Activated CD4-positive, alpha-beta memory T cell treated with anti-CD3 and anti-CD28 coated beads for 36 hours (primary cell): Measurements from ENCODE around the gene PHACTR1. TPM values are rescaled to one million over a fixed set of nuclear protein-coding genes. Genes with fewer than 3 reads are reported as not detected.

Source experiments
- CTCF ChIA-PET: fragments of 350-600 bp; sonication (Branson Sonifier 250); formaldehyde crosslinking; loops from one replicate; lab custom pipeline; 2021; ENCODE audit warnings: antibody characterized with exemption, inconsistent platforms; lab: Charles Lee
- POLR2A ChIA-PET: fragments of 350-600 bp; sonication (Branson Sonifier 250); formaldehyde crosslinking; loops from one replicate; lab custom pipeline; 2021; ENCODE audit warnings: antibody characterized with exemption; lab: Charles Lee
- DNase-seq: peaks from one replicate; pipeline ENCODE4 v3.0.0-alpha.2; 2020
- H3K27ac Mint-ChIP-seq: one replicate; pipeline ENCODE4 v1.8.0; 2021; ENCODE audit warnings: mixed read lengths
- H3K27me3 Mint-ChIP-seq: one replicate; pipeline ENCODE4 v1.8.0; 2021; ENCODE audit warnings: mixed read lengths
- H3K36me3 Mint-ChIP-seq: one replicate; pipeline ENCODE4 v1.8.0; 2021; ENCODE audit warnings: mixed read lengths
- H3K4me1 Mint-ChIP-seq: one replicate; pipeline ENCODE4 v1.8.0; 2021; ENCODE audit warnings: low read depth, mixed read lengths
- H3K4me3 Mint-ChIP-seq: one replicate; pipeline ENCODE4 v1.8.0; 2021; ENCODE audit warnings: mild to moderate bottlenecking, mixed read lengths
- H3K9me3 Mint-ChIP-seq: one replicate; pipeline ENCODE4 v1.8.0; 2021; ENCODE audit warnings: mixed read lengths
- intact Hi-C: fragments of 100-400 bp; cut with micrococcal nuclease; formaldehyde crosslinking; loops from one replicate; pipeline ENCODE4 v1.15.1; 2023
- total RNA-seq, 2 experiments: library from RNA; stranded (reverse); gene quantifications; one replicate each; pipeline ENCODE4 v1.2.3, GENCODE V29; 2021

Gene PHACTR1
- total RNA-seq, 2 experiments from 2014 or later: not detected

- H3K27ac Mint-ChIP-seq: no peak overlapping the region
- no peaks in the 10 kb centered on the region for H3K9me3 Mint-ChIP-seq
- ChIA-PET CTCF (no interaction called here), POLR2A (no interaction called here)
- peaks cover 23% of the 10 kb centered on the region for H3K27me3 Mint-ChIP-seq
- peaks cover 12% of the 10 kb centered on the region for H3K4me1 Mint-ChIP-seq
- no peaks in the 10 kb centered on the region for H3K36me3 Mint-ChIP-seq
- intact Hi-C loops: no loop called here
- no peak for DNase-seq
- no peak overlapping the region for H3K4me3 Mint-ChIP-seq
Observed at GRCh38 chr6:12952318-12952717, 235.8 kb downstream of the PHACTR1 start.

DNA sequence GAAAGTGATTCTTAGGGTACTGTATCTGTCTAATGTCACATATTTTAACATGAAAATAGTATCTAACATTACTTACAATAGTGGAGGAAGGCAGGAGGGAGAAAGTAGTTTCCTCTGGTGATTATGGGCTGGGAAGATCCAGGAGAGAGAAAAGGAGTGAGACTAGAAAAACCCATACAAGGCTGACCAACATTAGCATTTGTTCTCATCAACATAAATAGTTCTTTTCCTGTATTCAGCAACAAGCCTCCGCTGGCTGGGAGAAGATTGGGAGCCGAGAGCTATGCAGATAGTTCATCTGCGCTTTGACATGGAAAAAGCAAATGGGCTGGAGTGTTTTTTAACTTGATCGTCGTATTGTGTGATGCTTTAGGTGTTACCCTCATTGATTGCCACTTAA, 239.4 kb downstream of the PHACTR1 start:
- H3K4me3 Mint-ChIP-seq: no peak overlapping the region
- no peaks in the 10 kb centered on the region for H3K9me3 Mint-ChIP-seq
- peaks cover 38% of the 10 kb centered on the region for H3K27me3 Mint-ChIP-seq
- ChIA-PET CTCF (no interaction called here), POLR2A (no interaction called here)
- intact Hi-C loops: no loop called here
- DNase-seq: no peak
- H3K27ac Mint-ChIP-seq: no peak overlapping the region
- peaks cover 23% of the 10 kb centered on the region for H3K4me1 Mint-ChIP-seq
- no peaks in the 10 kb centered on the region for H3K36me3 Mint-ChIP-seq

DNA sequence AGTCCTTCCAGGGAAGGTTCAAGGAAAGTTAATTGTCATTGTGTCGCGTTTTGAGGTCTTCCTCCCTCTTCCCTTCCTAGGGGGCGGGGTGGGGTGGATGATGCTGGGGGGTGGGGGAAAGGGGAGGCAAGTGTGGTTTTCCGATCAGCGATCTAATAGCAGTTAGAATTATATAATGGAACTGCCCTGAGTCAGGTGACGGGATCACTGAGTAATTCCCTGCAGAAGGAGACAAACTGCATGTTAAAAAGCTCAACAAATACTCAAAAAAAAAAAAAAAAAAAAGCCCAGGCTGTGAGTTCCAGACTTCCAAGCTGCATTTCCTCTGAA, 240.4 kb downstream of the PHACTR1 start:
- POLR2A ChIA-PET: no interaction called here
- CTCF ChIA-PET: no interaction called here
- Mint-ChIP-seq H3K4me1 (peaks cover 23% of the 10 kb centered on the region), H3K9me3 (no peaks in the 10 kb centered on the region), H3K36me3 (no peaks in the 10 kb centered on the region), H3K27ac (no peak overlapping the region), H3K4me3 (peak overlapping the region; percentile 73), H3K27me3 (peaks cover 38% of the 10 kb centered on the region)
- intact Hi-C loops: no loop called here
- DNase-seq: no peak

DNA sequence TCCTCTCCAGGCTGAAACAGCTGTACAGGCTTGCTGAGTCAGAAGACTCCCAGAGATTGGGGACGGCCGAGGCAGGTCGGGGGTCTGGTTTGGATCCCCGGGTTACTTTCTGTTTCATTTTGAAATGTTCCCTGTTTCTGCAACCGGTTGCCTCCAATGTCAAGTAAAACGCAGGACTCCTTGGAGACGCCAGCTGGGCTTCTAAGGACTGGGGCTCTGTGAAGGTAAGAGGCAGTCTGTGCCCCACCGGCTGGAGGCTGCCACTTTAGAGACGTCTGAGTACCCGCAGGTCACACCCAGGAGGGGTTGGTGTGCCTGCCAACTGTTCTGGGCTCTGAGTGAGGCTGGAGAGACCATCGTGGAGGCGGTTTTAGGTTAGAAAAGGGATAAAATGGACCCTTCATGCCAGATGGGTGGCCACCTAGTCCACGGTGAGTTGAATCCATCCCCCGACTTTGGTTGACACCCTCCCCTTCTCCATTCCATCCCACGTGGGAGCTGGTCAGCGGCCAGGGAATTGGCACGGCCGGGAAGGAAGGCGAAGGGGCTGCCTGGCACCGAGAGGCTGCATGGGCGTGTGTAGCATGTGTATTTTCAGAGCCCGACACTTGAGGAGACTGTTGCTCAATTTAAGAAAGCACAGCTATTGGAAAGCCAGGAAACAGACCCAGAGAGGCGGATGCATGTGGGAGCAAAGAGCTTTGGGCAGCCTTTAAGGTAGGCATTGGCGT, 240.9 kb downstream of the PHACTR1 start:
- peaks cover 23% of the 10 kb centered on the region for H3K4me1 Mint-ChIP-seq

GRCh38 chr6:12958052-12958706, 241.6 kb downstream of the PHACTR1 start:
- ChIA-PET POLR2A (no interaction called here), CTCF (interaction anchor here (0.6 kb wide), 1 partner anchor 46 kb away, joined by 4 read pairs; no protein-coding TSS in a partner anchor)
- no peaks in the 10 kb centered on the region for H3K9me3 Mint-ChIP-seq
- no peak overlapping the region for H3K27ac Mint-ChIP-seq
- intact Hi-C loops: no loop called here
- no peak overlapping the region for H3K4me3 Mint-ChIP-seq
- no peaks in the 10 kb centered on the region for H3K36me3 Mint-ChIP-seq
- peaks cover 35% of the 10 kb centered on the region for H3K27me3 Mint-ChIP-seq
- peaks cover 28% of the 10 kb centered on the region for H3K4me1 Mint-ChIP-seq
- DNase-seq: no peak

More for the DNA sequence above, 240.9 kb downstream of the PHACTR1 start:
- Mint-ChIP-seq H3K4me3 (peak overlapping the region; percentile 73), H3K27ac (no peak overlapping the region), H3K9me3 (no peaks in the 10 kb centered on the region), H3K36me3 (no peaks in the 10 kb centered on the region), H3K27me3 (peaks cover 35% of the 10 kb centered on the region)
- POLR2A ChIA-PET: no interaction called here
- CTCF ChIA-PET: interaction anchor here (0.6 kb wide), 1 partner anchor 46 kb away, joined by 4 read pairs; no protein-coding TSS in a partner anchor
- intact Hi-C loops: no loop called here
- peak; percentile 20 for DNase-seq

DNA sequence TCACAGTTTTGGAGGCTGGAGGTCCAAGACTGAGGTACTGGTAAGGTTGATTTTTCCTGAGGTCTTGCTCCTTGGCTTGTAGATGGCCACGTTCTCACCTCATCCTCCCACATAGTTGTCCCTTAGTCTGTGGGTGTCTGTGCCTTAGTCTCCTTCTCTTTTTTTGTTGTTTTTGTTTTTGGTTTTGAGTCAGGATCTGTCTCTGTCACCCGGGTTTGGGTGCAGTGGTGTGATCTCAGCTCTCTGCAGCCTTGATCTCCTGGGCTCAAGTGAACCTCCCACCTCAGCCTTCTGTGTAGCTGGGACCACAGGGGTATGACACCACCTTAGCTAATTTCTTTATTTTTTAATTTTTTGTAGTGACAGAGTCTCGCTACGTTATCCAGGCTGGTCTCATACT, 245.2 kb downstream of the PHACTR1 start:
- Mint-ChIP-seq H3K27me3 (peaks cover 34% of the 10 kb centered on the region), H3K4me1 (peaks cover 22% of the 10 kb centered on the region), H3K9me3 (no peaks in the 10 kb centered on the region), H3K36me3 (no peaks in the 10 kb centered on the region), H3K4me3 (no peak overlapping the region), H3K27ac (no peak overlapping the region)
- CTCF ChIA-PET: no interaction called here
- intact Hi-C loops: no loop called here
- POLR2A ChIA-PET: no interaction called here
- no peak for DNase-seq

DNA sequence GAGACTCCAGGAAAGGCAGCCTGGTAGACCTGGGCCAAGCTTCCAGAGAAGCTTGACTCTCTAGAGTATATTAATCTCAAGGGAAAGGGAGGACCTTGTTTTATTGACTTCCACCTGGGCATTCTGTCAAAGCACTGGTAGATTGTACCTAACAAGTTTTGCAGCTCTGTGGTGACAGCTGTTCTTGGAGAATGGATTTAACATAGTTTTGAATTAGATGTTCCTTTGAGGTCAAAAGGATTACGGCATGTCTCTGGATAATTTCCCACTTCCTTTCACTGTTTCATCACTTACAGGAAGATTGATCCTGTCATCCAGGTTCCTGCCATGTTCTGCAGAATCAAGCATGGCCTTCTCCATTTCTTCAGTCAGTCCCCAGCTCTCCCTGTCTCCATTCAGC, 246.0 kb downstream of the PHACTR1 start:
- DNase-seq: no peak
- no peak overlapping the region for H3K27ac Mint-ChIP-seq
- intact Hi-C loops: no loop called here
- H3K4me3 Mint-ChIP-seq: no peak overlapping the region
- ChIA-PET POLR2A (no interaction called here), CTCF (no interaction called here)
- H3K4me1 Mint-ChIP-seq: peaks cover 15% of the 10 kb centered on the region
- no peaks in the 10 kb centered on the region for H3K36me3 Mint-ChIP-seq
- H3K9me3 Mint-ChIP-seq: no peaks in the 10 kb centered on the region
- peaks cover 32% of the 10 kb centered on the region for H3K27me3 Mint-ChIP-seq

GRCh38 chr6:12962987-12963386, 246.4 kb downstream of the PHACTR1 start:
- no peaks in the 10 kb centered on the region for H3K9me3 Mint-ChIP-seq
- DNase-seq: no peak
- H3K27me3 Mint-ChIP-seq: peaks cover 30% of the 10 kb centered on the region
- no peak overlapping the region for H3K4me3 Mint-ChIP-seq
- no peaks in the 10 kb centered on the region for H3K36me3 Mint-ChIP-seq
- H3K27ac Mint-ChIP-seq: no peak overlapping the region
- POLR2A ChIA-PET: no interaction called here
- CTCF ChIA-PET: no interaction called here
- intact Hi-C loops: no loop called here
- peaks cover 10% of the 10 kb centered on the region for H3K4me1 Mint-ChIP-seq

DNA sequence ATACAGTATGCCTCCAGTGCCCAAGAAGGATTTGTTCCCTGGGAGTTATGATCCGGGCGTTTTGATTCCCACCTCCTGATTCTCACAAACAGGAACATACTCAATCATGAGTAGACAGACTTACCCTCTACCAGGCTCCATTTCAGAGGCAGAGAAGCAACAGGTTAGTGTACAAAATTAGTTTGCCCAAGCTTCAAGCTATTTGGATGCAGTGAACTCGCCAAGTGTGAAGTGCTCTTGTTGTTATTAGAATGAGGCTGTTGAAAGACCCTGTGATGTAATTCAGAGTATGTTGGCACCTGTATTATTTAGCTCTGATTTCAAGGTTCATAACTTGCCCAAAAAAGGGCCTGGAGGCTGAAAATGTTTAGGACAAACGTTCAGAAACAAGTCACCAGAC, 247.0 kb downstream of the PHACTR1 start:
- no peak overlapping the region for H3K27ac Mint-ChIP-seq
- DNase-seq: no peak
- H3K9me3 Mint-ChIP-seq: no peaks in the 10 kb centered on the region
- peaks cover 29% of the 10 kb centered on the region for H3K27me3 Mint-ChIP-seq
- POLR2A ChIA-PET: no interaction called here
- H3K4me1 Mint-ChIP-seq: peaks cover 6% of the 10 kb centered on the region
- intact Hi-C loops: no loop called here
- no peak overlapping the region for H3K4me3 Mint-ChIP-seq
- H3K36me3 Mint-ChIP-seq: no peaks in the 10 kb centered on the region
- CTCF ChIA-PET: no interaction called here

DNA sequence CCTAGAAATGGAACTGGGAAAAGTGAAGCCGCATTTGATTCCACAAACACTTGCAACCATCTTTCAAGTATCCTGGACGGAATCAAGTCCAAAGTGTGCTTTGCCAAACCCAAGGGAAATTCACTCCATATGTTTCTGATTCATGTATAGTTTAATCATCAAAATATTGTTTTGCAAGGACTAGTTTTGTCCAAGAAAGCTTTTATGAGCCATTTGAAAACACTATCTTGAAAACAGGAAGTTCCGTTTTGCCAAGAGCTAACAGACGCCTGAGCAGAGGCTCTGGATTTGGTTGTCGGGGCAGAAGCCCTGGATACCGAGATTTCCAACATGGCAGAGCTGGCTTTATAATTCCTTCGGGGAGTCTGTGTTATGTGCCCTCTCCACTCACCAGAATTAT, 251.1 kb downstream of the PHACTR1 start:
- Mint-ChIP-seq H3K36me3 (no peaks in the 10 kb centered on the region), H3K4me1 (peaks cover 6% of the 10 kb centered on the region), H3K4me3 (no peak overlapping the region), H3K9me3 (no peaks in the 10 kb centered on the region), H3K27ac (no peak overlapping the region), H3K27me3 (peaks cover 28% of the 10 kb centered on the region)
- intact Hi-C loops: no loop called here
- CTCF ChIA-PET: interaction anchor here (0.7 kb wide), 1 partner anchor 86 kb away, joined by 3 read pairs; no protein-coding TSS in a partner anchor
- POLR2A ChIA-PET: no interaction called here
- no peak for DNase-seq

DNA sequence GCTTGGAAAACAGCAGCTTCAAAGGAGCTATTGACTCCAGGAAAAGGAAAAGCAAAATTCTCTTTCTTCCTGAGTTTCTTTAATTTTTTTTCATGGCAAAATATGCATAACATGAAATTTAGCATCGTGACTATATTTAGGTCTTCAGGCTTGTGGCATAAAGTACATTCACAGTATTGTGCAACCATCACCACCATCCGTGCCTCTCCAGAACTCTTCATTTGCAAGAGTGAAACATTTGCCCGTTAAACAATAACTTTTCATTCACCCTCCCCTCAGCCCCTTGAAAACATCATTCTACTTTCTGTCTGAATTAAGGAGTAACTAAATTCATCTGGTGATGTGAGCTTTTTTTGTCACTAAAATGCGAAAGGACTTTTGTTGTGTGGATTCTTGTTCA, 251.7 kb downstream of the PHACTR1 start:
- POLR2A ChIA-PET: no interaction called here
- no peaks in the 10 kb centered on the region for H3K4me1 Mint-ChIP-seq
- no peak for DNase-seq
- no peak overlapping the region for H3K27ac Mint-ChIP-seq
- no peaks in the 10 kb centered on the region for H3K36me3 Mint-ChIP-seq
- CTCF ChIA-PET: no interaction called here
- H3K4me3 Mint-ChIP-seq: no peak overlapping the region
- no peaks in the 10 kb centered on the region for H3K9me3 Mint-ChIP-seq
- H3K27me3 Mint-ChIP-seq: peaks cover 30% of the 10 kb centered on the region
- intact Hi-C loops: no loop called here

DNA sequence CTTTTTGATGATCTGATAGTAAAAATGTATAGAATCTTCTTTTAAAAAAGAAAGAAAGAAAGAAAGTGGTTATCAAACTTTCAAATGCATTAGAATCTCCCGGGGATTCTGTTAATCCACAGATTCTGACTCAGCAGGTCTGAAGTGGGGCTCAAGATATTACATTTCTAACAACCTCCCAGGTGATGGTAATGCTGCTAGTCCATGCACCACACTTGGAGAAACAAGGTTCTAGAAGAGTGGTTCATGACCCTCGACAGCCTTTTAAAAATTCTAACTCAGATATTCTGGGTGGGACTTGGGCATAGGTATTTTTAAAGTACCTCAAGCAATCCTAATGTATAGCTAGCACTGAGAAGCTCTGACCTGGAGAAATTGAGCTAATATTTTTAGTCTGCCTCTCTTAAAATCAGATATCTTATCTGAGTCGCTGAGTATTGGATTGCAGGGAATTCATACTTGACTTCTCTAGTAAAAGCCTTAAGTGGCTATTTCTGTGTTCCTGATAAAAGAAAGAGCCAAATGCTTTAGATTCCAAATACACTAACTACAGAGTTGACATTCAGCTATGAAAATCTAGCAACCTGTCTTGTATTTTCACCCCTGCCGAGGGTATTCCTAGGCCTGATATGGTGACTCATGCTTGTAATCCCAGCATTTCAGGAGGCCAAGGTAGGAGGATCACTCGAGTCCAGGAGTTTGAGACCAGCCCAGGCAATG, 252.4 kb downstream of the PHACTR1 start:
- H3K36me3 Mint-ChIP-seq: no peaks in the 10 kb centered on the region
- no peaks in the 10 kb centered on the region for H3K4me1 Mint-ChIP-seq
- H3K27me3 Mint-ChIP-seq: peaks cover 30% of the 10 kb centered on the region
- H3K27ac Mint-ChIP-seq: no peak overlapping the region
- DNase-seq: no peak
- CTCF ChIA-PET: no interaction called here
- no peaks in the 10 kb centered on the region for H3K9me3 Mint-ChIP-seq
- intact Hi-C loops: no loop called here
- H3K4me3 Mint-ChIP-seq: no peak overlapping the region
- POLR2A ChIA-PET: no interaction called here
